Measurements from ENCODE around the gene SMAD5. TPM values are rescaled to one million over a fixed set of nuclear protein-coding genes. Genes with fewer than 3 reads are reported as not detected.

SMAD5 gene
- total RNA-seq, 4 donors from 2014 or later, result 25.6 to 50.1 (median 32.0) TPM

- H3K9me3 ChIP-seq, result no peaks in the 10 kb centered on the region
These were observed 59.4 kb downstream of the SMAD5 start for GRCh38 chr5:136192015-136192525.

GRCh38 chr5:136192526-136193321 is 60.1 kb downstream of the SMAD5 start, which contains the start of gene SMIM32:
Gene SMIM32, minus strand, starts transcription at chr5:136193162. Its CDS starts 638 bp downstream, at chr5:136192524.
- in situ Hi-C loops (cut with MboI; ENCODE audit: low sequenced_read_pairs in 4 of 4) (no loop called here), intact Hi-C loops (cut with DNase I; ENCODE audit: low total_unique reads) (no loop called here)
- Histone ChIP-seq H3K36me3 (peaks cover 0 to 7% of the 10 kb centered on the region in 2 donors), H3K27ac (no peak within 1 kb of the TSS), H3K9me3 (no peaks in the 10 kb centered on the region), H3K4me3 (peak within 1 kb of the TSS; percentile 44 to 57 (median 52)), H3K27me3 (peaks cover 3 to 13% (median 7%) of the 10 kb centered on the region in 3 donors), H3K4me1 (peaks cover 0 to 18% of the 10 kb centered on the region in 2 donors)
- TF ChIP-seq CTCF (IDR thresholded peaks at IDR 0.05 in 4 of 5, conservative IDR thresholded peaks at IDR 0.05 in 1 of 5), result no peak
- TF ChIP-seq POLR2A (IDR thresholded peaks at IDR 0.05), result no peak
- DNase-seq, result no peak
- ATAC-seq, result peak in 1 of 2 donors; percentile 34

More at GRCh38 chr5:136192015-136192525, 59.4 kb downstream of the SMAD5 start:
- Histone ChIP-seq H3K4me1 (peaks cover 0 to 18% of the 10 kb centered on the region in 2 donors), H3K36me3 (peaks cover 0 to 12% of the 10 kb centered on the region in 2 donors), H3K4me3 (peak overlapping the region; percentile 44 to 57 (median 52)), H3K27ac (no peak overlapping the region), H3K27me3 (peaks cover 3 to 13% (median 7%) of the 10 kb centered on the region in 3 donors)
- in situ Hi-C loops (cut with MboI; ENCODE audit: low sequenced_read_pairs in 4 of 4), result no loop called here
- TF ChIP-seq CTCF (IDR thresholded peaks at IDR 0.05 in 4 of 5, conservative IDR thresholded peaks at IDR 0.05 in 1 of 5), result no peak
- TF ChIP-seq POLR2A (IDR thresholded peaks at IDR 0.05), result no peak
- peak in 1 of 2 donors; percentile 17 for ATAC-seq
- intact Hi-C loops (cut with DNase I; ENCODE audit: low total_unique reads), result no loop called here
- DNase-seq, result no peak

GRCh38 chr5:136193322-136193935 is 60.8 kb downstream of the SMAD5 start:
- DNase-seq (no peak), ATAC-seq (no peak)
- no peaks in the 10 kb centered on the region for H3K9me3 ChIP-seq
- peaks cover 0 to 3% of the 10 kb centered on the region in 2 donors for H3K36me3 ChIP-seq
- no peak for TF ChIP-seq POLR2A (IDR thresholded peaks at IDR 0.05)
- no peak for TF ChIP-seq CTCF (IDR thresholded peaks at IDR 0.05 in 4 of 5, conservative IDR thresholded peaks at IDR 0.05 in 1 of 5)
- in situ Hi-C loops (cut with MboI; ENCODE audit: low sequenced_read_pairs in 4 of 4), result no loop called here
- intact Hi-C loops (cut with DNase I; ENCODE audit: low total_unique reads), result no loop called here
- peaks cover 0 to 18% of the 10 kb centered on the region in 2 donors for H3K4me1 ChIP-seq
- H3K4me3 ChIP-seq, result peak overlapping the region; percentile 44 to 57 (median 52)
- H3K27me3 ChIP-seq, result peaks cover 3 to 13% (median 7%) of the 10 kb centered on the region in 3 donors
- no peak overlapping the region for H3K27ac ChIP-seq

GRCh38 chr5:136194576-136194975 is 61.9 kb downstream of the SMAD5 start:
- H3K4me3 ChIP-seq, result no peak overlapping the region
- H3K4me1 ChIP-seq, result peaks cover 0 to 18% of the 10 kb centered on the region in 2 donors
- no peak for ATAC-seq
- no peak overlapping the region for H3K27ac ChIP-seq
- H3K36me3 ChIP-seq, result no peaks in the 10 kb centered on the region
- H3K27me3 ChIP-seq, result peaks cover 3 to 13% (median 7%) of the 10 kb centered on the region in 3 donors
- H3K9me3 ChIP-seq, result no peaks in the 10 kb centered on the region
- in situ Hi-C loops (cut with MboI; ENCODE audit: low sequenced_read_pairs in 4 of 4) (no loop called here), intact Hi-C loops (cut with DNase I; ENCODE audit: low total_unique reads) (no loop called here)
- TF ChIP-seq POLR2A (IDR thresholded peaks at IDR 0.05), result no peak
- TF ChIP-seq CTCF (IDR thresholded peaks at IDR 0.05 in 4 of 5, conservative IDR thresholded peaks at IDR 0.05 in 1 of 5), result no peak
- DNase-seq, result no peak
